HPDE6-E6E7 (cell line): ENCODE measurements around the gene HES4.
"Not testable (repeated sequence)": the region's sequence is repeated elsewhere in the genome, so short reads cannot be mapped to it uniquely, and the experiment has no call there.

Experiments
- DNase-seq: peaks from one replicate; pipeline ENCODE4 v3.0.0; 2011; ENCODE audit warnings: missing footprints; ENCODE audit errors: extremely low spot score

HES4 gene

DNA sequence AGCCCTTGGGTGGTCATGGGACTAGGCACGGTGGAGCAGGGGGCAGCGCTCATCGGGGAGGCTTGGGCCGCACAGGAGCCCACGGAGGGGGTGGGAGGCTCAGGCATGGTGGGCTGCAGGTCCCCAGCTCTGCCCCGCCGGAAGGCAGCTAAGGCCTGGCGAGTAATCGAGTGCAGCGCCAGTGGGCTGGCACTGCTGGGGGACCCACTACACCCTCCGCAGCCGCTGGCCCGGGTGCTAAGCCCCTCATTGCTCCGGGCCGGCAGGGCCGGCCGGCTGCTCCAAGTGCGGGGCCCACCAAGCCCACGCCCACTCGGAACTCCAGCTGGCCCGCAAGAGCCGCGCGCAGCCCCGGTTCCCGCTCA lies 18.4 kb upstream of the HES4 start:
- DNase-seq, result not testable (repeated sequence)

GRCh38 chr1:1017397-1018320 lies 17.8 kb upstream of the HES4 start:
- not testable (repeated sequence) for DNase-seq

GRCh38 chr1:1014799-1015681 lies 15.1 kb upstream of the HES4 start:
- DNase-seq, result no peak

DNA sequence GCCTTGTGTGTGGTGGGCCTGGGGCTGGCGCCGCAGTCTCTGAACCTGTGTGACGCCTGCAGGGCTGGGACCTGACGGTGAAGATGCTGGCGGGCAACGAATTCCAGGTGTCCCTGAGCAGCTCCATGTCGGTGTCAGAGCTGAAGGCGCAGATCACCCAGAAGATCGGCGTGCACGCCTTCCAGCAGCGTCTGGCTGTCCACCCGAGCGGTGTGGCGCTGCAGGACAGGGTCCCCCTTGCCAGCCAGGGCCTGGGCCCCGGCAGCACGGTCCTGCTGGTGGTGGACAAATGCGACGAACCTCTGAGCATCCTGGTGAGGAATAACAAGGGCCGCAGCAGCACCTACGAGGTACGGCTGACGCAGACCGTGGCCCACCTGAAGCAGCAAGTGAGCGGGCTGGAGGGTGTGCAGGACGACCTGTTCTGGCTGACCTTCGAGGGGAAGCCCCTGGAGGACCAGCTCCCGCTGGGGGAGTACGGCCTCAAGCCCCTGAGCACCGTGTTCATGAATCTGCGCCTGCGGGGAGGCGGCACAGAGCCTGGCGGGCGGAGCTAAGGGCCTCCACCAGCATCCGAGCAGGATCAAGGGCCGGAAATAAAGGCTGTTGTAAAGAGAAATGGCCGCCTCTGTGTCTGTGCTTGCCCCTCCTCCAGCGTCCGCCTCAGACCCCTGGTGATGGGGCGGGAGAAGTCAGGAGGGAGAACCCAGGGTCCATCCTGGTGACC lies 14.2 kb upstream of the HES4 start:
- no peak for DNase-seq

DNA sequence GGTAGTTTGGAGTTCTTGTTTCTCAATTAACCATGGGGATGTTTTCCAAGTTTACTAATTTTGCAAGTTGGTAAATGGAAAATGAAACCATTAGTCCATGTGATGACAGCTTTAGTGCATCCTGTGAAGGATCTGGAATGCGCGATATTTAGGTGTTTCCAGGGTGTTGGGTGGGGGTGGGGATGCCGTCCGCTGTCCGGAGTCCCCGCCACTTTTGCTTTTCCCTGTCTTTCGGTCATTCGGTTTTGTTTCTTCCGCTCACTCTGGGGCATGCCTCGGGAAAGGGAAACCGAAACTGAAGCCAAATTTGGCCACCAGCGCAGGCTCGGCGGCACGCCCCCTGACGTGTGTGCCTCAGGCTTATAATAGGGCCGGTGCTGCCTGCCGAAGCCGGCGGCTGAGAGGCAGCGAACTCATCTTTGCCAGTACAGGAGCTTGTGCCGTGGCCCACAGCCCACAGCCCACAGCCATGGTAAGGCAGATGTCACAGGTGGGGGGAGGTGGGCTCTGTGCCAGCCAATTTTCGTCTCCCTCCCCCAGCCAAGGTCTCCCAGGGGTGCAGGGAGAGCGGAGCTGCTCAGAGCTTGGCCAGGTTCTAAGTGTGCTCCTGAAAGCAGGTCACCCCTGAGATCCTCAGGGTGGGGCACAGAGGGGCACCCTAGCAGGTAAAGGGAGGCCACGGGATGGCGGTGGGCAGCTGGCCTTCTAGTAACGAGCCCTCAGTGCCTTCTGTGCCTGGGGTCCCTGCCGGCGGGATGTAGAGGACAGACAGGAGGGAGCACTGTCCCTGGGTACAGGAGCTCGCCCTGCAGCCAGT lies 13.4 kb upstream of the HES4 start, which contains the start of gene ISG15:
Gene ISG15 (plus strand): TSS at position 393 of the 817 bp plus-strand sequence. CDS start 77 bp downstream, at position 470.
- no peak for DNase-seq

DNA sequence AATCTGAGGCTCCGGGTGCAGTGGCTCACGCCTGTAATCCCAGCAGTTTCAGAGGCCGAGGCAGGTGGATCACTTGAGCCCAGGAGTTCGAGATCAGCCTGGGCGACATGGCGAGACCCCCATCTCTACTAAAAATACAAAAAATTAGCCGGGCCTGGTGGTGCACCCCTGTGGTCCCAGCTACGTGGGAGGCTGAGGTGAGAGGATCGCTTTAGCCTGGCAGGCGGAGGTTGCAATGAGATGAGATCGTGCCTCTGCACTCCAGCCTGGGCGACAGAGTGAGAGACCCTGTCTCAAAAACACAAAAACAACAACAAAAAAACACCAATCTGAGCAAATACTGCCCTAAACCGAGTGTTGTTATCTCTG lies 12.8 kb upstream of the HES4 start:
- not testable (repeated sequence) for DNase-seq

- no peak for DNase-seq
Measured at GRCh38 chr1:1011396-1011949, 11.6 kb upstream of the HES4 start.

GRCh38 chr1:1010131-1010530 lies 10.2 kb upstream of the HES4 start:
- DNase-seq, result not testable (repeated sequence)

GRCh38 chr1:1006305-1007159 lies 6.6 kb upstream of the HES4 start:
- no peak for DNase-seq

DNA sequence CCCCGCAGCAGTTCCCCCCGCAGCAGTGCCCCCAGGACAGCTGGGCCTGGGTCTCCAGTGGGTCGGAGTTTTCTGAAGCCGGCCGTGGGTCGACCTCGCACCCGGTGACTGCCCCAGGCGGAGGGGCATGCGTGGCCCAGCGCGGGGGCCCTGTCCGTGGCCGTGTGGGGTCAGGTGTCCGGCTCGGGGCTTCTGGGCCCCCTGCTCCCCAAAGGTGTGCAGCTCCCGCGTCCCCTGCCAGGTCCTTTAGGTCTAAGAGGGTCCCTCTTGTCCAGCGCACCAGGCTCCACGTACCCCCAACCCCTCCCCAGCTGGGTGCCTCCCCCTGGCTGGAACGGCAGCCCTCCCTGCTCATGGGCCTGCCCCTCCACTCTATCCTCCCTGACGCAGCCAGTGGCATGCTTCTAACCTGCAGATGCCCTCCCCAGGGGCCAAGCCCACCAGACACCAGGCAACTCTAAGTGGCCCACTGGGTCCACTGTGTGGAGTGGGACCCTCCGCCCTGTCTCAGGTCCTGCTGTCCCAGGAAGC lies 5.9 kb upstream of the HES4 start:
- no peak for DNase-seq

DNA sequence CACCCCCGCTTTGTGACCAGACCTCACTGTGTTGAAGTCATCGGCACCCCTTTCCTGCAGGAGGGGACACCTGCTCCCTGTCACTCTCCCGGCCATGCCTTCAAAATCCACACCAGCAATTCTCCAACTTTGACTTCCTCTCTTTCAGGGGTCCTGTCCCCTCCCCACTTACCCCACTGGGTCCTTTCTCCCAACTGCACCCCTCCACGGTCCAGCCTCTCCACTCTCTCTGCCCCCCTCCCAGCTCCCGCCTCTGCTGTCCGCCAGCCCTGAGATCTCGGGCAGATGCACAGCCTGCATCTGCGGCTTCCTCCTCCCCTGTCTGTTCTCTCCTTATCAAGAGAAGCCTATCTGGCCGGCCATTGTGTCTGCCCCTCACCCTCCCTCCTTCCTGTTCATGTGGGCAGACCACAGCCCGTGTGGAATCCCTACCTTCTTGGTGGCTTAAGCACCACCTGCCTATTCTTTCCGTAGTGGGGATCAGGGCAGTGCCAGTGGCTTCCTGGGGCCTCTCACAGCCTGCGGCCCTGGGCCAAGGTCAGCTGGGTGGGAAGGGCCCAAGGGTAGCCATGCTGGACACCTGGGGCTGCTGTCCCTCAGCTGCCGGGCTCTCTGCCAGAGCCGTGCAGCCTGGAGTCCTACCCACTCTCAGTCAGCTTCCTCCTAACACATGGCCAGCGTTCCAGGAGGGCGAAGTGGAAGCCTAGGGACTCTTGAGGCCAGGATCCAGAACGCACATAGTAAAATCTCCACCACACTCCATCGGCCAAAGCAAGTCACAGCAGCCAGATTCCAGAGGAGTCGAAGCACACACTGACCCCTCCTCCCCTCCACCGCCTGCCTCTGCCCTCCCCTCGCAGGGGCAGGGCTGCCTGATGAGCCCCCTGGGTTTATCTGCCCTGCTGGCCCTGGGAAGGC lies 5.1 kb upstream of the HES4 start:
- no peak for DNase-seq

- no peak for DNase-seq
Measured at GRCh38 chr1:1004420-1004779, 4.5 kb upstream of the HES4 start.

- no peak for DNase-seq
Measured at GRCh38 chr1:1003618-1004419, 3.9 kb upstream of the HES4 start.

GRCh38 chr1:1001057-1001783 lies 1.3 kb upstream of the HES4 start:
- no peak for DNase-seq

DNA sequence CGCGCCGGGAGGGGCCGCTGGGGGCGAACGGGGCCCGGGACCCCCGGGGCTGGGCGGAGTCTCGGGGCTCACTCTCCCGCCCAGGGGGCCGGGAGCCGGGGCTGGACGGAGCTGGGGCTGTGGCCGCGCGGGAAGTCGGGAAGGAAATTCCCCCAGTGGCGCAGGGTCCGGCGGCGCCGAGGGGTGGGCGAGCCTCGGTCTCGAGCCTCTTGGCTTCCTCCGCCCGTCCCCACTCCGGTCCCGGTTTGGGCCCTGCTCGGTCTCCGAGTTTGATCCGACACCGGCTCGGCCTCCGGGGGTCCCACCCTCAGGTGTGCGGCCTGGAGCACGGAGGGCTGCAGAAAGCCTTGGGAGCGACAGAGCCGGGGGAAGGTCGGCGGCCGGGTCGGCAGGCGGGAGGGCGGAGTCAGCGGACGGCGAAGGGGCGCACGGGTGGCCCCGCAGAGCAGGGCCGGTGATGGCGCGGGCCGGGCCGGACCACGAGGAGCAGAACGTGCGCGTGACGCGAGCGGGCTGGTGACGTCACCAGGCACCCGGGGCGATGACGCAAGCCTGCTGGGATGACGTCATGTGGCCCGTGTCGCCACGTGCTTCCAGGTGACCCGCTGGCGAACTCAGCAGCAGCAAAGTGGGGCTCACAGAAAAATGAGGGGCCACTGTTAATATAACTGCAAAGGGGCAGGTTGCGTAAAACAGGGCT lies 610 bp upstream of the HES4 start:
- no peak for DNase-seq

GRCh38 chr1:998995-999724 lies 737 bp downstream of the HES4 start:
- no peak for DNase-seq
